ENCODE measurements around the gene DUSP7. TPM values are rescaled to one million over a fixed set of nuclear protein-coding genes. Genes with fewer than 3 reads are reported as not detected.

DUSP7 gene
- total and polyA plus RNA-seq, 9 of the 15 experiments (the other 6 are each of a cell fraction or from before 2014, with no cell fraction given) = 0.45 to 15.8 (median 8.2) TPM

- TF ChIP-seq ZBTB40 (IDR thresholded peaks at IDR 0.05) (no peak), ZBTB40 (CRISPR knock-in tag; IDR thresholded peaks at IDR 0.05) (no peak), TCF3 (CRISPR knock-in tag; IDR thresholded peaks at IDR 0.05) (no peak), MAFG (tag; conservative IDR thresholded peaks at IDR 0.05) (no peak), ZNF75A (CRISPR knock-in tag; IDR thresholded peaks at IDR 0.05) (no peak), MTA3 (IDR thresholded peaks at IDR 0.05; ENCODE audit: borderline replicate concordance) (peak; percentile 30; the same call in 1 of the 2 replicates), THRAP3 (IDR thresholded peaks at IDR 0.05; ENCODE audit: borderline replicate concordance) (no peak), HES1 (IDR thresholded peaks at IDR 0.05; ENCODE audit: low read depth) (no peak)
These were observed 54.9 kb downstream of the DUSP7 start (continued) for GRCh38 chr3:52001443-52001974.
